MM.1S (cell line): Measurements from ENCODE around the gene CHST3.

ENCODE experiments used
- DNase-seq: peaks from one replicate; pipeline ENCODE4 v3.0.0-alpha.2; 2015
- H2AFZ ChIP-seq: fragments of 300-600 bp; sonication (generic); 2 replicates; pipeline ENCODE4 v1.6.0; 2016; ENCODE audit warnings: antibody characterized with exemption, low read length
- H3F3A ChIP-seq: fragments of 300-600 bp; sonication (generic); 2 replicates; pipeline ENCODE4 v1.6.1; 2016; ENCODE audit warnings: mild to moderate bottlenecking, antibody characterized with exemption, low read length, moderate library complexity, mixed read lengths; ENCODE audit not compliant: insufficient read depth
- H3K27ac ChIP-seq: fragments of 300-600 bp; sonication (generic); 2 replicates; pipeline ENCODE4 v1.5.1; 2016; ENCODE audit warnings: mild to moderate bottlenecking, low read length
- H3K27me3 ChIP-seq: fragments of 300-600 bp; sonication (generic); replicated peaks from 2 replicates; pipeline ENCODE4 v1.6.0; 2016; ENCODE audit warnings: low read length; ENCODE audit not compliant: insufficient read depth
- H3K36me3 ChIP-seq: fragments of 300-600 bp; sonication (generic); replicated peaks from 2 replicates; pipeline ENCODE4 v1.6.1; 2016; ENCODE audit warnings: mild to moderate bottlenecking, low read length, mixed read lengths; ENCODE audit not compliant: insufficient read depth
- H3K4me1 ChIP-seq: fragments of 300-600 bp; sonication (generic); 2 replicates; pipeline ENCODE4 v1.6.1; 2016; ENCODE audit warnings: low read length, mixed read lengths
- H3K4me2 ChIP-seq: fragments of 300-600 bp; sonication (generic); 2 replicates; pipeline ENCODE4 v1.6.0; 2016; ENCODE audit warnings: low read depth, low read length
- H3K4me3 ChIP-seq: fragments of 300-600 bp; sonication (generic); 2 replicates; pipeline ENCODE4 v1.5.1; 2016; ENCODE audit warnings: low read length, mixed read lengths
- H3K79me2 ChIP-seq: fragments of 300-600 bp; sonication (generic); 2 replicates; pipeline ENCODE4 v1.6.1; 2016; ENCODE audit warnings: mixed run types, low read length, mixed read lengths
- H3K9ac ChIP-seq: fragments of 300-600 bp; sonication (generic); 2 replicates; pipeline ENCODE4 v1.6.1; 2016; ENCODE audit warnings: low read length, mixed read lengths
- H3K9me2 ChIP-seq: fragments of 300-600 bp; sonication (generic); replicated peaks from 2 replicates; pipeline ENCODE4 v1.6.1; 2016; ENCODE audit warnings: mild to moderate bottlenecking, low read length, mixed read lengths; ENCODE audit not compliant: insufficient read depth
- H3K9me3 ChIP-seq: fragments of 300-600 bp; sonication (generic); replicated peaks from 2 replicates; pipeline ENCODE4 v1.6.1; 2016; ENCODE audit warnings: mild to moderate bottlenecking, low read length, mixed read lengths; ENCODE audit not compliant: insufficient read depth
- H4K20me1 ChIP-seq: fragments of 300-600 bp; sonication (generic); 2 replicates; pipeline ENCODE4 v1.6.1; 2016; ENCODE audit warnings: mild to moderate bottlenecking, low read length, moderate library complexity, mixed read lengths; ENCODE audit not compliant: insufficient read depth
- EZH2 ChIP-seq: fragments of 300-600 bp; sonication (generic); optimal IDR thresholded peaks from 2 replicates; pipeline ENCODE3; 2017; ENCODE audit warnings: low read depth, mild to moderate bottlenecking, antibody characterized with exemption, low read length, mixed read lengths
- EZH2phosphoT487 ChIP-seq: fragments of 300-600 bp; sonication (generic); IDR thresholded peaks from 2 replicates; pipeline ENCODE4 v1.6.1; 2018; ENCODE audit warnings: antibody characterized with exemption, low read length
- TF ChIP-seq, protein P1 (sequence below): fragments of 300-600 bp; sonication (generic); IDR thresholded peaks from 2 replicates; pipeline ENCODE4 v1.5.1; 2016; ENCODE audit warnings: antibody characterized with exemption, low read length, mixed read lengths

CHST3 gene

DNA sequence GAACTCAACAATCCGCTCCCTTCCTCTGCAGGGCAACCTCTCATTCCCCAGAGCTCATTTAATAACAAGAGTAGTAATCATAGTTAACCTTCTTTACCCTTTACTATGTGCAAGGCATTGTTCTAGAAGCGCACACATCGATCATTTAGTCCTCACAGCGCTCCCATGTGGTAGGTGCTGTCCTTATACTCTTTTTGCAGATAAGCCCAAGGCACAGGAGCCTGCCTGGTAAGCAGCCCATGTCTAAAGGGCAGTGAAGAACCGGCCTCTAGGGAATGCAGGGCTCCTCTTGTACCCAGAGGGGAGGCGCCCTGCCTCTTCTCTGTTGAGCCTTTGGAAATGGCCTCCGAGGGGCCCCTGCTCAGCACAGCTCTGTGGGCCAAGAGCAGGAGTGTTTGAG lies 14.3 kb downstream of the CHST3 start:
- Histone ChIP-seq H3K4me3 (no peak overlapping the region), H3K27ac (no peak overlapping the region), H3K9ac (no peak overlapping the region), H3K36me3 (no peaks in the 10 kb centered on the region), H3K9me3 (no peaks in the 10 kb centered on the region), H3K4me2 (no peak overlapping the region), H3F3A (no peaks in the 10 kb centered on the region), H2AFZ (no peak overlapping the region), H4K20me1 (no peaks in the 10 kb centered on the region), H3K4me1 (no peaks in the 10 kb centered on the region), H3K27me3 (no peaks in the 10 kb centered on the region), H3K79me2 (no peaks in the 10 kb centered on the region), H3K9me2 (no peaks in the 10 kb centered on the region)
- no peak for DNase-seq
- no peak for TF ChIP-seq EZH2

DNA sequence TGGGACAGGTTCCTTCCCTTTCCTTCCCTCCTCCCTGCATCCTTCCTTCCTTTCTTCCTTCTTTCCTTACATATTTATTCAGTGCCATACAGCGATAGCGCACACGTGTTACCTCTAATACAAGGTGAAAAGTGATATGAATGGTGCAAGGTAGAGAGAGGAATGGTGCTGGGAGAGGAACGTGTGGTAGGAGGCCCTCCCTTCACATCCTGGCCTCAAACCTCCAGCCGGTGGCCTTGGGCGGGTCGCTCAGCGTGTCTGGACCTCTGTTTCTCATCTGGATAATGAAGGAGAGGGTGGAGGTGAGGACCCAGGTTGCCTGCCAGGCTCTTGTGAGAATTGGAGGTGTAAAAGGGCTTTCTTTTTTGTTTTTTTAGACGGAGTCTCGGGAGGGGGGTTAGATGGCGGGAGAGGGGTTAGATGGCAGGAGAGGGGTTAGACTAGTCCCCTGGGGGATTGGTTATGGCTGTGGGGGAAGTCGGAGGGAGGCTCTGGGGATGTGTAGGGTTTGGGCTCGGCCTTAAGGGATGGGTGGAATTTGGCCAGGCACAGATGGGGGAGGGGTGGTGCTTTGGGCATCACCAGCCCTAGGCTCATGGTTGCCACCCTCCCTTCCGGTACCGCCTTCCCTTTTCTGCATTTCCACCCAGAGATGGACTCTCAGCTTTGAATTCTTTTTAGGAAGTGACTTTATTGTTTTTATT lies 14.9 kb downstream of the CHST3 start:
- Histone ChIP-seq H3K9me3 (no peaks in the 10 kb centered on the region), H3K79me2 (no peaks in the 10 kb centered on the region), H3K27ac (no peak overlapping the region), H3K4me1 (no peaks in the 10 kb centered on the region), H2AFZ (no peak overlapping the region), H3K9me2 (no peaks in the 10 kb centered on the region), H3K4me3 (no peak overlapping the region), H4K20me1 (no peaks in the 10 kb centered on the region), H3K9ac (no peak overlapping the region), H3F3A (no peaks in the 10 kb centered on the region), H3K4me2 (no peak overlapping the region), H3K27me3 (no peaks in the 10 kb centered on the region), H3K36me3 (no peaks in the 10 kb centered on the region)
- TF ChIP-seq EZH2phosphoT487 (no peak), EZH2 (no peak)
- TF ChIP-seq, protein P1, sequence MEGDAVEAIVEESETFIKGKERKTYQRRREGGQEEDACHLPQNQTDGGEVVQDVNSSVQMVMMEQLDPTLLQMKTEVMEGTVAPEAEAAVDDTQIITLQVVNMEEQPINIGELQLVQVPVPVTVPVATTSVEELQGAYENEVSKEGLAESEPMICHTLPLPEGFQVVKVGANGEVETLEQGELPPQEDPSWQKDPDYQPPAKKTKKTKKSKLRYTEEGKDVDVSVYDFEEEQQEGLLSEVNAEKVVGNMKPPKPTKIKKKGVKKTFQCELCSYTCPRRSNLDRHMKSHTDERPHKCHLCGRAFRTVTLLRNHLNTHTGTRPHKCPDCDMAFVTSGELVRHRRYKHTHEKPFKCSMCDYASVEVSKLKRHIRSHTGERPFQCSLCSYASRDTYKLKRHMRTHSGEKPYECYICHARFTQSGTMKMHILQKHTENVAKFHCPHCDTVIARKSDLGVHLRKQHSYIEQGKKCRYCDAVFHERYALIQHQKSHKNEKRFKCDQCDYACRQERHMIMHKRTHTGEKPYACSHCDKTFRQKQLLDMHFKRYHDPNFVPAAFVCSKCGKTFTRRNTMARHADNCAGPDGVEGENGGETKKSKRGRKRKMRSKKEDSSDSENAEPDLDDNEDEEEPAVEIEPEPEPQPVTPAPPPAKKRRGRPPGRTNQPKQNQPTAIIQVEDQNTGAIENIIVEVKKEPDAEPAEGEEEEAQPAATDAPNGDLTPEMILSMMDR = no peak
- DNase-seq = no peak

DNA sequence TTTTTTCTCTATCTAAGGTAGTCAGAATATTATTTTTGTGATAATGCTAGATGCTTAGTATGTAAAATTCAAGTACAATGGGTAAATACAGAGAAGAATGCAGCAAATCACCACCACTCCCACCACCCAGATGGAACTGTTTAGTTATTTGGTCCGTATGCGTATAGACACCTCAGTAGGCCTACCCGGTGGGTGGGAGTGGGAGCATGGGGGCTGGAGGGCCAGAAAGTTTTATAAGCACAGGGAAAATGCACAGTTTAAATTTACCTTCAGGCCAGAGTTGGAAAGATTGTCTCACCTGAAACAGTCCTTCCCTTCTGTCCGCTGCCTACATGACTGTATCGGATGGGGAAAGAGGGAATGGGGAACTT lies 15.5 kb downstream of the CHST3 start:
- H3K4me1 ChIP-seq = no peaks in the 10 kb centered on the region
- DNase-seq = no peak
- H3K9ac ChIP-seq = no peak overlapping the region
- no peaks in the 10 kb centered on the region for H3K9me2 ChIP-seq
- no peaks in the 10 kb centered on the region for H3K27me3 ChIP-seq
- no peak overlapping the region for H3K27ac ChIP-seq
- H3K79me2 ChIP-seq = no peaks in the 10 kb centered on the region
- H2AFZ ChIP-seq = no peak overlapping the region
- H3K9me3 ChIP-seq = no peaks in the 10 kb centered on the region
- H4K20me1 ChIP-seq = no peaks in the 10 kb centered on the region
- TF ChIP-seq, protein P1 = no peak
- TF ChIP-seq EZH2phosphoT487 (no peak), EZH2 (no peak)
- H3K36me3 ChIP-seq = no peaks in the 10 kb centered on the region
- H3F3A ChIP-seq = no peaks in the 10 kb centered on the region
- H3K4me2 ChIP-seq = no peak overlapping the region
- H3K4me3 ChIP-seq = no peak overlapping the region

DNA sequence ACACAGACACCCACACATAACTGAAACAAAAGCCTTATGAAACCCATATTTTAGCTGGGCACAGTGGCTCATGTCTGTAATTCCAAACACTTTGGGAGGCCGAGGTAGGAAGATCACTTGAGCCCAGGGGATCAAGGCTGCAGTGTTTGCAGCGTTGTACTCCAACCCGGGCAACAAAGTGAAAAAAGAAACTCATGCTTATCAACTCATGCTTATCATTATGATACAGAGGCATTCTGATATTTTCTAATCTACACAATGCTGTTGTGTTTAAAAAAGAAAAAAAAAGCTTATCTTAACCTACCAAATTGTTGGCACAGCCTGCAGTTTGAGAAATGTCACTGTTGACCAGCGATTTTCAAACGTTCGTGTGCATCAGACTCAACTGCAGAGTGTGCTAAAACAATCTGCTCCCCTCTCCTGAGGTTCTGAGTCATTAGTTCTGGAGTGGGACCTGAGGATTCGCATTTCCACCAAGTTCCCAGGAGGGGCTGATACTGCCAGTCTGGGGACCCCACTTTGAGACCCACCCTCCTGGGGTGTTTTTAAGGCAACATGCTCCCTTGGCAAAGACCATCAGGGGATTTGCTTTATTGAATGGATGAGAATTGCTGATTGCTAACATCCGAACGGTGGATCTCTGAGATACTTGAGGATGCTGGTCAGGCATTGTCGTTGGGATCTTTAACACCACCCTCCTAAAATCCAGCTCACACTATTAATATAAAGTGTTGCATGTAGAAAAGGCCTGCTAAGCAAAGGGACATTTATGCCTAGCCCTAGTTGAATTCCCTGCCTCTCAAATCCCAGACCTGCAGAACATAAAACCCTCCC lies 16.2 kb downstream of the CHST3 start:
- Histone ChIP-seq H3K27ac (no peak overlapping the region), H3K4me2 (no peak overlapping the region), H3K9me3 (no peaks in the 10 kb centered on the region), H3K79me2 (no peaks in the 10 kb centered on the region), H3K9me2 (no peaks in the 10 kb centered on the region), H3K27me3 (no peaks in the 10 kb centered on the region), H3K4me1 (no peaks in the 10 kb centered on the region), H3K9ac (no peak overlapping the region), H2AFZ (no peak overlapping the region), H3F3A (no peaks in the 10 kb centered on the region), H4K20me1 (no peaks in the 10 kb centered on the region), H3K36me3 (no peaks in the 10 kb centered on the region), H3K4me3 (no peak overlapping the region)
- TF ChIP-seq EZH2phosphoT487 (no peak), EZH2 (no peak)
- TF ChIP-seq, protein P1 = no peak
- DNase-seq = no peak
